B cell (primary cell): ENCODE data around the gene ZFAND6. TPM values are rescaled to one million over a fixed set of nuclear protein-coding genes. Genes with fewer than 3 reads are reported as not detected.

Experiments used
- ATAC-seq: fragments of 200-7000 bp; cut with Tn5 transposase; one replicate; pipeline ENCODE4 v1.10.0; 2021; ENCODE audit warnings: low read depth, mild to moderate bottlenecking, moderate number of reproducible peaks, moderate library complexity
- CTCF ChIA-PET: fragments of 350-600 bp; sonication (Branson Sonifier 250); formaldehyde crosslinking; loops from one replicate; lab custom pipeline; 2021; ENCODE audit warnings: antibody characterized with exemption, inconsistent platforms; lab: Charles Lee
- POLR2A ChIA-PET: fragments of 350-600 bp; sonication (Branson Sonifier 250); formaldehyde crosslinking; loops from one replicate; lab custom pipeline; 2021; ENCODE audit warnings: antibody characterized with exemption; lab: Charles Lee
- DNase-seq: peaks from one replicate; pipeline ENCODE4 v3.0.0; 2013
- H2AFZ ChIP-seq: 2 replicates; pipeline ENCODE4 v1.6.1; 2012; ENCODE audit warnings: mild to moderate bottlenecking, low read depth, low read length; ENCODE audit not compliant: insufficient read depth, poor library complexity, severe bottlenecking
- H3K27ac ChIP-seq, 2 donors: 1 replicate in 1 of 2; 2 replicates in 1 of 2; pipeline ENCODE4 v1.5.1; 2012 to 2013; ENCODE audit warnings: low read length in 2 of 2, mild to moderate bottlenecking in 2 of 2, moderate library complexity in 1 of 2
- H3K27me3 ChIP-seq, 4 experiments: fragments of 200-600 bp in 1 of 4; sonication (generic) in 1 of 4; replicated peaks in 1 of 4; 1 replicate in 2 of 4; 2 replicates in 2 of 4; pipeline versions ENCODE4 v1.6.1 to v1.7.0; 2013 to 2016; ENCODE audit warnings: low read length in 3 of 4, mild to moderate bottlenecking in 2 of 4, mixed read lengths in 1 of 4, moderate library complexity in 1 of 4; ENCODE audit not compliant: insufficient read depth in 4 of 4, control insufficient read depth in 3 of 4; ENCODE audit errors: control extremely low read depth in 1 of 4
- H3K36me3 ChIP-seq, 2 experiments: replicated peaks in 1 of 2; 1 replicate in 1 of 2; 2 replicates in 1 of 2; pipeline versions ENCODE4 v1.6.1 to v1.7.1; 2013; ENCODE audit warnings: low read length in 1 of 2; ENCODE audit not compliant: insufficient read depth in 2 of 2, control insufficient read depth in 1 of 2; ENCODE audit errors: control extremely low read depth in 1 of 2, extremely low read depth in 1 of 2
- H3K4me1 ChIP-seq, 2 donors: fragments of 200-600 bp in 1 of 2; sonication (generic) in 1 of 2; 1 replicate in 1 of 2; 2 replicates in 1 of 2; pipeline versions ENCODE4 v1.5.1 to v1.6.1; 2013 to 2017; ENCODE audit warnings: low read length in 2 of 2; ENCODE audit not compliant: control insufficient read depth in 2 of 2, insufficient read depth in 2 of 2
- H3K4me2 ChIP-seq: replicated peaks from 2 replicates; pipeline ENCODE3; 2012; ENCODE audit warnings: mild to moderate bottlenecking, low read depth, low read length; ENCODE audit not compliant: poor library complexity, severe bottlenecking
- H3K4me3 ChIP-seq, 5 experiments: fragments of 200-600 bp in 1 of 5; sonication (generic) in 1 of 5; 1 replicate in 3 of 5; 2 replicates in 2 of 5; pipeline versions ENCODE4 v1.5.1 to v1.7.0; 2011 to 2016; ENCODE audit warnings: low read length in 4 of 5, mild to moderate bottlenecking in 4 of 5, low read depth in 2 of 5, control low read depth in 1 of 5, moderate library complexity in 1 of 5; ENCODE audit not compliant: insufficient read depth in 1 of 5; ENCODE audit errors: control extremely low read depth in 1 of 5, extremely low read depth in 1 of 5
- H3K79me2 ChIP-seq: fragments of 200-600 bp; sonication (generic); one replicate; pipeline ENCODE4 v1.6.0; 2016; ENCODE audit warnings: low read length; ENCODE audit not compliant: control insufficient read depth, insufficient read depth
- H3K9ac ChIP-seq: fragments of 200-600 bp; sonication (generic); 2 replicates; pipeline ENCODE4 v1.6.1; 2017; ENCODE audit warnings: mild to moderate bottlenecking, low read length, moderate library complexity
- H3K9me3 ChIP-seq, 3 donors: one replicate each; pipeline versions ENCODE4 v1.6.1 to v1.7.1; 2013; ENCODE audit warnings: low read length in 2 of 3; ENCODE audit not compliant: control insufficient read depth in 2 of 3, insufficient read depth in 1 of 3; ENCODE audit errors: control extremely low read depth in 1 of 3
- H4K20me1 ChIP-seq: 2 replicates; pipeline ENCODE4 v1.6.0; 2012; ENCODE audit warnings: mild to moderate bottlenecking, low read length; ENCODE audit not compliant: insufficient read depth, control insufficient read depth, poor library complexity, severe bottlenecking
- H3K27ac Mint-ChIP-seq: one replicate; pipeline ENCODE4 v1.8.0; 2021; ENCODE audit warnings: mixed read lengths
- H3K27me3 Mint-ChIP-seq: one replicate; pipeline ENCODE4 v1.8.0; 2021; ENCODE audit warnings: mixed read lengths
- H3K4me1 Mint-ChIP-seq: one replicate; pipeline ENCODE4 v1.8.0; 2021; ENCODE audit warnings: mixed read lengths
- H3K4me3 Mint-ChIP-seq: one replicate; pipeline ENCODE4 v1.8.0; 2021; ENCODE audit warnings: mixed read lengths
- H3K9me3 Mint-ChIP-seq: one replicate; pipeline ENCODE4 v1.8.0; 2022; ENCODE audit warnings: mixed read lengths; ENCODE audit not compliant: insufficient read depth
- CTCF ChIP-seq: fragments of 200-600 bp; IDR thresholded peaks from one replicate; pipeline ENCODE4 v1.8.0; 2022; ENCODE audit warnings: antibody characterized with exemption, mild to moderate bottlenecking
- EZH2 ChIP-seq: IDR thresholded peaks from 2 replicates; pipeline ENCODE4 v1.6.1; 2012; ENCODE audit warnings: borderline replicate concordance, low read depth, mild to moderate bottlenecking, moderate library complexity, low read length; ENCODE audit not compliant: insufficient read depth, poor library complexity, severe bottlenecking
- WGBS: methylation state at CpG from one replicate; pipeline ENCODE4 v1.1.5; 2013; ENCODE audit warnings: missing lambda C conversion rate; ENCODE audit not compliant: insufficient coverage; 5-methylcytosine and 5-hydroxymethylcytosine counted together
- intact Hi-C: fragments of 100-400 bp; cut with micrococcal nuclease; formaldehyde crosslinking; loops from one replicate; pipeline ENCODE4 v1.10.0; 2022
- polyA plus RNA-seq: library from polyadenylated mRNA; depleted of rRNA; stranded (reverse); fragments of >200 nt; gene quantifications from 2 replicates; pipeline ENCODE4 v1.2.3, GENCODE V29; 2012
- total RNA-seq, 2 donors: library from RNA; stranded (reverse); fragments of 120-200 nt in 1 of 2; gene quantifications; 1 replicate in 1 of 2; 2 replicates in 1 of 2; pipeline versions ENCODE4 v1.2.3 to v1.2.4, GENCODE V29; 2013 to 2022

ZFAND6 gene
- total and polyA plus RNA-seq, 2 donors (not counting 1 experiment from before 2014, with no cell fraction given): 60.6 to 144 TPM

DNA sequence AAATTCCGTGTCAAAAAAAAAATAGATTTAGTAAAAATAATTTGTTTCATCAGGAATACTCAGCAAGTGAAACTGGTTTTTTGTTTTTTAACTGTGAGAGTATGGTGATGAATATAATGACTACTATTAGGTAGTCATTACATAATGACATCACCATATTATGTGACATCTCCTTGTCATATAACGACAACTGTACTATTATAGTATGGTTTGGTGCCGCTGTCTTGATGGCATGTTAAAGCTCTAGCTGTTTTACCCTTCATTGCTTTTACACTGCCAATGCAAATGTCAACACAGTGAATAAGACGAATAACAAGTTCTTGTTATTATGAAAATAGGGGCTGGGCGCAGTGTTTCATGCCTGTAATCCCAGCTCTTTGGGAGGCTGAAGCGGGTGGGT is 47.7 kb downstream of the ZFAND6 start:
- Histone ChIP-seq H3K27ac (no peak overlapping the region), H2AFZ (no peak overlapping the region), H4K20me1 (peaks cover 87% of the 10 kb centered on the region), H3K4me2 (no peak overlapping the region), H3K9ac (no peak overlapping the region), H3K9me3 (no peaks in the 10 kb centered on the region), H3K27me3 (no peaks in the 10 kb centered on the region), H3K36me3 (peaks cover 2 to 14% of the 10 kb centered on the region in 2 experiments), H3K79me2 (peaks cover 99% of the 10 kb centered on the region), H3K4me3 (no peak overlapping the region), H3K4me1 (peaks cover 0 to 7% of the 10 kb centered on the region in 2 donors)
- no peak overlapping the region for H3K27ac Mint-ChIP-seq
- ChIA-PET CTCF (no interaction called here), POLR2A (no interaction called here)
- no peak overlapping the region for H3K4me3 Mint-ChIP-seq
- H3K4me1 Mint-ChIP-seq: peaks cover 64% of the 10 kb centered on the region
- no peaks in the 10 kb centered on the region for H3K9me3 Mint-ChIP-seq
- WGBS: 100% methylated on average over 2 of the region's 6 CpGs
- no peak for DNase-seq
- TF ChIP-seq CTCF (no peak), EZH2 (no peak)
- no peak for ATAC-seq
- H3K27me3 Mint-ChIP-seq: no peaks in the 10 kb centered on the region
- intact Hi-C loops: loop anchor here (2.0 kb wide), 1 partner anchor 14 kb away; no protein-coding TSS in a partner anchor

GRCh38 chr15:80107774-80108173 is 48.3 kb downstream of the ZFAND6 start:
- WGBS: 82% methylated on average over 2 of the region's 3 CpGs
- Histone ChIP-seq H3K9ac (no peak overlapping the region), H3K4me1 (peaks cover under 1 to 7% of the 10 kb centered on the region in 2 donors), H3K36me3 (peaks cover 2 to 13% of the 10 kb centered on the region in 2 experiments), H3K9me3 (no peaks in the 10 kb centered on the region), H3K79me2 (peaks cover 99% of the 10 kb centered on the region), H3K27ac (no peak overlapping the region), H3K4me2 (no peak overlapping the region), H2AFZ (no peak overlapping the region), H4K20me1 (peaks cover 82% of the 10 kb centered on the region), H3K4me3 (no peak overlapping the region), H3K27me3 (no peaks in the 10 kb centered on the region)
- Mint-ChIP-seq H3K4me3 (no peak overlapping the region), H3K4me1 (peaks cover 63% of the 10 kb centered on the region), H3K9me3 (no peaks in the 10 kb centered on the region), H3K27me3 (no peaks in the 10 kb centered on the region), H3K27ac (no peak overlapping the region)
- ATAC-seq (no peak), DNase-seq (no peak)
- CTCF ChIA-PET: no interaction called here
- POLR2A ChIA-PET: no interaction called here
- no peak for TF ChIP-seq CTCF
- no peak for TF ChIP-seq EZH2
- intact Hi-C loops: loop anchor here (2.0 kb wide), 1 partner anchor 13 kb away; no protein-coding TSS in a partner anchor
